ENCODE data around the gene AKIP1.

GRCh38 chr11:8911029-8911823 is at the start of gene AKIP1:
- TF ChIP-seq POLR2AphosphoS5 (IDR thresholded peaks at IDR 0.05; ENCODE audit: low read depth, low read length): peak; percentile 87
- TF ChIP-seq, protein P1, sequence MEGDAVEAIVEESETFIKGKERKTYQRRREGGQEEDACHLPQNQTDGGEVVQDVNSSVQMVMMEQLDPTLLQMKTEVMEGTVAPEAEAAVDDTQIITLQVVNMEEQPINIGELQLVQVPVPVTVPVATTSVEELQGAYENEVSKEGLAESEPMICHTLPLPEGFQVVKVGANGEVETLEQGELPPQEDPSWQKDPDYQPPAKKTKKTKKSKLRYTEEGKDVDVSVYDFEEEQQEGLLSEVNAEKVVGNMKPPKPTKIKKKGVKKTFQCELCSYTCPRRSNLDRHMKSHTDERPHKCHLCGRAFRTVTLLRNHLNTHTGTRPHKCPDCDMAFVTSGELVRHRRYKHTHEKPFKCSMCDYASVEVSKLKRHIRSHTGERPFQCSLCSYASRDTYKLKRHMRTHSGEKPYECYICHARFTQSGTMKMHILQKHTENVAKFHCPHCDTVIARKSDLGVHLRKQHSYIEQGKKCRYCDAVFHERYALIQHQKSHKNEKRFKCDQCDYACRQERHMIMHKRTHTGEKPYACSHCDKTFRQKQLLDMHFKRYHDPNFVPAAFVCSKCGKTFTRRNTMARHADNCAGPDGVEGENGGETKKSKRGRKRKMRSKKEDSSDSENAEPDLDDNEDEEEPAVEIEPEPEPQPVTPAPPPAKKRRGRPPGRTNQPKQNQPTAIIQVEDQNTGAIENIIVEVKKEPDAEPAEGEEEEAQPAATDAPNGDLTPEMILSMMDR (IDR thresholded peaks at IDR 0.05): no peak
- TF ChIP-seq SIN3A (IDR thresholded peaks at IDR 0.05; ENCODE audit: borderline replicate concordance, insufficient read depth, low read depth, low read length): peak; percentile 69; the same call in 1 of the 2 replicates
- TF ChIP-seq, protein P2, sequence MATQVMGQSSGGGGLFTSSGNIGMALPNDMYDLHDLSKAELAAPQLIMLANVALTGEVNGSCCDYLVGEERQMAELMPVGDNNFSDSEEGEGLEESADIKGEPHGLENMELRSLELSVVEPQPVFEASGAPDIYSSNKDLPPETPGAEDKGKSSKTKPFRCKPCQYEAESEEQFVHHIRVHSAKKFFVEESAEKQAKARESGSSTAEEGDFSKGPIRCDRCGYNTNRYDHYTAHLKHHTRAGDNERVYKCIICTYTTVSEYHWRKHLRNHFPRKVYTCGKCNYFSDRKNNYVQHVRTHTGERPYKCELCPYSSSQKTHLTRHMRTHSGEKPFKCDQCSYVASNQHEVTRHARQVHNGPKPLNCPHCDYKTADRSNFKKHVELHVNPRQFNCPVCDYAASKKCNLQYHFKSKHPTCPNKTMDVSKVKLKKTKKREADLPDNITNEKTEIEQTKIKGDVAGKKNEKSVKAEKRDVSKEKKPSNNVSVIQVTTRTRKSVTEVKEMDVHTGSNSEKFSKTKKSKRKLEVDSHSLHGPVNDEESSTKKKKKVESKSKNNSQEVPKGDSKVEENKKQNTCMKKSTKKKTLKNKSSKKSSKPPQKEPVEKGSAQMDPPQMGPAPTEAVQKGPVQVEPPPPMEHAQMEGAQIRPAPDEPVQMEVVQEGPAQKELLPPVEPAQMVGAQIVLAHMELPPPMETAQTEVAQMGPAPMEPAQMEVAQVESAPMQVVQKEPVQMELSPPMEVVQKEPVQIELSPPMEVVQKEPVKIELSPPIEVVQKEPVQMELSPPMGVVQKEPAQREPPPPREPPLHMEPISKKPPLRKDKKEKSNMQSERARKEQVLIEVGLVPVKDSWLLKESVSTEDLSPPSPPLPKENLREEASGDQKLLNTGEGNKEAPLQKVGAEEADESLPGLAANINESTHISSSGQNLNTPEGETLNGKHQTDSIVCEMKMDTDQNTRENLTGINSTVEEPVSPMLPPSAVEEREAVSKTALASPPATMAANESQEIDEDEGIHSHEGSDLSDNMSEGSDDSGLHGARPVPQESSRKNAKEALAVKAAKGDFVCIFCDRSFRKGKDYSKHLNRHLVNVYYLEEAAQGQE (IDR thresholded peaks at IDR 0.05; ENCODE audit: insufficient read depth in 1 of 2, low read depth in 2 of 2, low read length in 1 of 2): 0 out of 4 replicates have a peak, but pooled peaks of 1 of the 2 experiments have one; percentile 14

All from Panc1 (cell line).